Measurements from ENCODE around the gene CLSTN2.

DNA sequence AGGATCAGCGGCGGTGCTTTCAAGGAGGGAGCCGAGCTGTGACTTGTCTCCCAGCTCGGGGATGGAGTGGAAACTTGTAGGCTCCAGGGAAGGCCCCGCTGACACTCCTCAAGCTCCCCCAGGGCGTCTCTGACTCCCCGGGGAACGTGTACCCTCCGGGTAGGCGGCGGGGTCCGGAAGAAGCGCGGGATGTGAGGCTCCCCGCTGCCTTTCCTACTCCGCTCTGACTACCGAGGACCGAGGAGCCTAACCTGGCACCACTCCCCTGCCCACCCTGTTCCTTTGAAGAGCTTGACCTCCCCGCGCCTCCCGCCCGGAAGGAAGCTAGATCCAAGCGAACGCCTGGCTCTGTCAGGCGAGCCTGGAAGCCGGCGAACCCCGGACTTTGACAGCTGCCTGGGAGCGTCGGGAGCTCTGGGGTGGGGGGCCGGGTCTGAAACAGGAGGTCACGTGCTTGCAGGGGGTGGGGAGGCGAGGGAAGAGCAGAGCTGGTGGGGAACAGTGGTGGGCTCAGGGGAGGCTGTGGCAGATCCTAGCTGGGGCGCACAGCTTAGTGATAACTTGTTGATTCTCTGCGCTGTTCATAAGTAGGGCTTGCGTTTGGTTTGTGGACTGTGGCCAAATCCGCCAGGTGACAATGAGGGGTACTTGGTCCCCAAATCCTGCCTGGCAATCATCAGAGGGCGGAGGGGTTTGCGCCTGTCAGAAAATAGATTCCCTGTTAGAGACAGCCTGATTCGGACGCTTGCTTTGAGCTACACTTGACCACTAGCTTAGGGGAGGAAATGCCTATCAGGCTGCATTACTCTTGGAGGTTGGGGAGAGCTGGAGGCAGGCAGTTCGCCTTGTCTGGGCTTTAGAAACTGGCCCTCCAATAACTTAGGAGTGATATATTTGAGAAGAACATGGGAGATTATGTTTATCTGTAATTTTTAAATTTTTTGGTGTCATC, 1.2 kb downstream of the CLSTN2 start:
- TF ChIP-seq CTCF (IDR thresholded peaks at IDR 0.05) (no peak), POLR2AphosphoS5 (IDR thresholded peaks at IDR 0.05; ENCODE audit: insufficient read depth in 1 of 2, low read depth in 1 of 2) (no peak)

All from vagina (tissue), 2 donors.